T-helper 1 cell treated with Interleukin-12 subunit alpha and Interleukin-12 subunit beta and Interleukin-4 antibody, amounts not matched to agents 30 ng/mL and 1 ng/mL, for 36 hours (primary cell): ENCODE results near the gene GTF2B. TPM values are rescaled to one million over a fixed set of nuclear protein-coding genes. Genes with fewer than 3 reads are reported as not detected.

Experiments
- total RNA-seq: library from RNA; stranded (reverse); gene quantifications from 2 replicates; pipeline ENCODE4 v1.2.3, GENCODE V29; 2022

GTF2B gene
- total RNA-seq, 1 donor from 2014 or later, result 43.2 TPM

Other genes starting within 250 kb of the GTF2B start
- gene PKN2, start 207.3 kb downstream of the GTF2B start, total RNA-seq, result 29.0 and 32.6 TPM in 2 replicates
- gene KYAT3, start 101.1 kb upstream of the GTF2B start, total RNA-seq, result 27.0 and 27.6 TPM in 2 replicates
- 27.0 and 28.4 TPM in 2 replicates for gene RBMXL1, start 101.1 kb upstream of the GTF2B start, total RNA-seq
- 42.1 and 42.9 TPM in 2 replicates for gene GBP3, start 131.3 kb upstream of the GTF2B start, total RNA-seq
- 209 TPM in 2 replicates for gene GBP1, start 173.6 kb upstream of the GTF2B start, total RNA-seq
- gene GBP2, start 234.5 kb upstream of the GTF2B start, total RNA-seq, result 196 and 198 TPM in 2 replicates